ENCODE results near the gene PIP4K2B.
A peak's percentile ranks its signal among the peaks of the same experiment; 100 is the strongest.

Gene PIP4K2B

GRCh38 chr17:38799501-38800236 lies at the start of gene PIP4K2B:
Gene PIP4K2B, minus strand, starts transcription at chr17:38799556. Its CDS starts 132 bp downstream, at chr17:38799424.
- TF ChIP-seq CTCF (IDR thresholded peaks at IDR 0.05; ENCODE audit: low read depth, low read length) = no peak
- peak within 1 kb of the TSS; percentile 80 to 89 for H3K4me3 ChIP-seq (replicated peaks in 1 of 2; ENCODE audit: low read depth in 2 of 2, low read length in 2 of 2)
- DNase-seq (ENCODE audit: low read depth in 2 of 2) = peak; percentile 98 to 99

GRCh38 chr17:38848557-38848891 lies 49.2 kb upstream of the PIP4K2B start:
- no peak for DNase-seq (ENCODE audit: low read depth in 2 of 2)
- H3K4me3 ChIP-seq (replicated peaks in 1 of 2; ENCODE audit: low read depth in 2 of 2, low read length in 2 of 2) = no peak overlapping the region
- no peak for TF ChIP-seq CTCF (IDR thresholded peaks at IDR 0.05; ENCODE audit: low read depth, low read length)

- TF ChIP-seq CTCF (IDR thresholded peaks at IDR 0.05; ENCODE audit: low read depth, low read length) = no peak
- peak; percentile 20 to 56 for DNase-seq (ENCODE audit: low read depth in 2 of 2)
- no peak overlapping the region for H3K4me3 ChIP-seq (replicated peaks in 1 of 2; ENCODE audit: low read depth in 2 of 2, low read length in 2 of 2)
Measured at GRCh38 chr17:38844261-38844757, 45.0 kb upstream of the PIP4K2B start.

- DNase-seq (ENCODE audit: low read depth in 2 of 2) = no peak
- TF ChIP-seq CTCF (IDR thresholded peaks at IDR 0.05; ENCODE audit: low read depth, low read length) = no peak
- H3K4me3 ChIP-seq (replicated peaks in 1 of 2; ENCODE audit: low read depth in 2 of 2, low read length in 2 of 2) = peak overlapping the region; percentile 62 to 90
Measured at GRCh38 chr17:38825762-38826247, 26.4 kb upstream of the PIP4K2B start.

GRCh38 chr17:38824899-38825761 lies 25.8 kb upstream of the PIP4K2B start, which contains the start of gene CWC25:
Gene CWC25, minus strand, starts transcription at chr17:38825321. Its CDS starts 138 bp downstream, at chr17:38825183.
- no peak for TF ChIP-seq CTCF (IDR thresholded peaks at IDR 0.05; ENCODE audit: low read depth, low read length)
- peak within 1 kb of the TSS; percentile 62 to 90 for H3K4me3 ChIP-seq (replicated peaks in 1 of 2; ENCODE audit: low read depth in 2 of 2, low read length in 2 of 2)

GRCh38 chr17:38815576-38816193 lies 16.3 kb upstream of the PIP4K2B start:
- no peak overlapping the region for H3K4me3 ChIP-seq (replicated peaks in 1 of 2; ENCODE audit: low read depth in 2 of 2, low read length in 2 of 2)
- TF ChIP-seq CTCF (IDR thresholded peaks at IDR 0.05; ENCODE audit: low read depth, low read length) = peak; percentile 52
- DNase-seq (ENCODE audit: low read depth in 2 of 2) = peak; percentile 41 to 85

More at GRCh38 chr17:38824899-38825761, 25.8 kb upstream of the PIP4K2B start, which contains the start of gene CWC25:
- DNase-seq (ENCODE audit: low read depth in 2 of 2) = peak; percentile 98
